Erythroblast (primary cell): ENCODE measurements around the gene UBAC2.
A peak's percentile ranks its signal among the peaks of the same experiment; 100 is the strongest.
"Not testable (repeated sequence)": the region's sequence is repeated elsewhere in the genome, so short reads cannot be mapped to it uniquely, and the experiment has no call there.

Experiments
- DNase-seq, 2 experiments: peaks; one replicate each; lab custom pipeline; 2025; lab: John Stamatoyannopoulos, UW
- GATA1 ChIP-seq: IDR thresholded peaks from 2 replicates; pipeline ENCODE4 v1.6.1; 2011; ENCODE audit warnings: low read depth, mild to moderate bottlenecking, control low read depth, low read length, moderate library complexity
- POLR2A ChIP-seq: IDR thresholded peaks from 2 replicates; pipeline ENCODE4 v1.6.1; 2011; ENCODE audit warnings: mild to moderate bottlenecking, low read length

UBAC2 gene

DNA sequence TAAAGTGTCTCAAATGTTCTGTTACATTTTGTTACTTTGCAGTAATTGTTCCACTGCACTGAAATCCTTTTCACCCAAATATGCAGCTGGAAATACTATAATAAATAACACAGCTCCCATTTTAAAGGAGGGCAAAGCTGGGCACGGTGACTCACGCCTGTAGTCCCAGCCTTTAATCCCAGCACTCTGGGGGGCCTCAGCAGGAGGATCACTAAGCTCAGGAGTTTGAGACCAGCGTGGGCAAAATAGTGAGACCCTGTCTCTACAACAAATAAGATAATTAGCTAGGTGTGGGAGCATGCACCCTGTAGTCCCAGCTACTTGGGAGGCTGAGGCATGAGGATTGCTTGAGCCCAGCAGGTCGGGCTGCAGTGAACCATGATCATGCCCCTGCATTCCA is 7.5 kb upstream of the UBAC2 start:
- DNase-seq = no peak
- TF ChIP-seq POLR2A = no peak
- TF ChIP-seq GATA1 = no peak

DNA sequence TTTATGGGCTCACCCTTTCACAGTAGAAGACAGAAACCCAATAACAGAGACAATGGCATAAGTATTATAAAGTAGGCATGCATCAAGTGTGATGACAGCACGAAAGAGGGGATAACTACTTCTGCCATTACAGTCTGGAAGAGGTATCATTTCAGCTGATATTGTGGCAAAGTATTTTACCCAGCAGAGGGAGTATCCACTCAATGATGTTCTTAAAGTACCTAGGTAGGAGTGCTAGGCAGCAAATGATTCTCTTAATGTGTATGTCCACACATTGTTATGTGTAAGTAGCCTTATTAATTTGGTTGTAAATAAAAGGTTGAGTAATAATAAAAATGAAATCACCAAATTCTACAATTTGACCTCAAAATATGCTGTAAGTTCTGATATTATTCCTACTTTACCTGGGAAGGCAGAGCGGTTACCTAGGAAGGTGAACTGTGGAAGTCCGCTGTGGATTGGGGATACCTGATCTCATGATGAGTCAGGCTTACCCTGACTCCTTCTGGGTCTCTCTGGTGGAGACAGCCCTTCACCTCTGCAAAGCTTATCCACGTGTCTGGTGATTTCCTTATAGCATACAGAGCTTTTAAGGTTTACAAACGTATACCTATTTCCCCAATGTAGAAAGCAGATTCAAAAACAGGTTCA is 4.1 kb upstream of the UBAC2 start:
- no peak for TF ChIP-seq GATA1
- no peak for TF ChIP-seq POLR2A
- peak; percentile 32 to 41 for DNase-seq

DNA sequence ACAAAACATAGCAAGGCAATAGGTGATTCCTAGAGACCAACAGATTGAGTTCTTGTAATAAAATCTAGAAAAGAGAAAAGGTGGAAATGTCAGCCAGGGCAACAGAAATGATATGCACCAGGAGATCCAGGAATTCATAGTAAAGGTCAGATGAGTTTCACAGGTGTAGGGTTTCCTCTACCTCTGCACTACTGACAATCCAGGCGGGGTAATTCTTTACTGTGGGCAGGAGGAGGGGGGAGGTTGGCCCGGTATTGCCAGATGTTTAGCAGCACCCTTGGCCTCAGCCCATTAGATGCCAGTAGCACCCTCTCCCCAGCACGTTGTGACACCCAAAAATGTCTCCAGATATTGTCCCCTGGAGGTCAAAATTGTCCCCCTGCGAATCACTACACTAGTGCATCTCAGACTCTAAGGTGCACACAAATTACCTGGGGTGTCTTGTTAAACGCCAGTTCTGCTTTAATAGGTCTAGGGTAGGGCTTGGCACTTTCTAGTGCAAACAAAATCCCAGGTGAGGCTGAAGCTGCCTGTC is 3.5 kb upstream of the UBAC2 start:
- TF ChIP-seq POLR2A (no peak), GATA1 (no peak)
- no peak for DNase-seq

DNA sequence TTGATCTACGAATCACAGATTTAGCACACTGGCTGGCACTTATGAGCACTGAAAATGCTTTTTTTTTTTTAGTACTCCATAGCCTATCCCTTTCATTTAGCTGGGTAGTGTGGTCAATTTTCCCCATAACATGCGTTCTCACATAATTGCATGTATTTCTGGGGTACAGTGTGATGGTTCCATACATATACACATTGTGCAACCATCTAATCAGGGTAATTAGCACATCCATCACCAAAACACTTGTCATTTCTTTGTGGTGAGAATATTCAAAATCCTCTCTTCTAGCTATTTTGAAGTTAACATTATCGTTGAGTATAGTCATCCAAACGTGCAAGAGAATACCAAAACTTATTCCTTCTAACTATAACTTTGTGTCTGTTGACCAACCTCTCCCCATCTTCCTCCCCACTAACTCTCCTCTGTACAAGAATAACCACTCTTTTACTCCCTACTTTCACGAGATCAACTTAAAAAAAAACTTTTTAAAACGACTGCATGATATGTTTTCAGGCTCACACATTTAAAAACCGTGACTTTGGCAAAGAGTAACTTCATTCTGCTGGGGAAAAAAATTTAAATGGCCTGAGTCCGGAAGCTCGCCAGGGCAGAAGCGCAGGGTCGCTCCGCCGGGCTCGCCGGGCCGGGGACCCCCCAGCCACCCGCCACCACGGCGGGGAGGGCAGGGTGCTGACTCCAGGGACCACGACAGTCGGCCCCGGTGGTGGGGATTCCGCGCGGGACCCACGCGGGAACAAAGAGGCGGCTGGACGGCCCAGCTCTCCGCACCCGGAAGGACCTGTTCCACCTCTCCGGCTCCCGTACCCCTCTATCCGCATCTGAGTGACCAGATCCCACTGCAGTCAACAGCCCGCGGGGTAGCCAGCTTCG is 868 bp upstream of the UBAC2 start:
- TF ChIP-seq POLR2A (no peak), GATA1 (no peak)
- DNase-seq = no peak

DNA sequence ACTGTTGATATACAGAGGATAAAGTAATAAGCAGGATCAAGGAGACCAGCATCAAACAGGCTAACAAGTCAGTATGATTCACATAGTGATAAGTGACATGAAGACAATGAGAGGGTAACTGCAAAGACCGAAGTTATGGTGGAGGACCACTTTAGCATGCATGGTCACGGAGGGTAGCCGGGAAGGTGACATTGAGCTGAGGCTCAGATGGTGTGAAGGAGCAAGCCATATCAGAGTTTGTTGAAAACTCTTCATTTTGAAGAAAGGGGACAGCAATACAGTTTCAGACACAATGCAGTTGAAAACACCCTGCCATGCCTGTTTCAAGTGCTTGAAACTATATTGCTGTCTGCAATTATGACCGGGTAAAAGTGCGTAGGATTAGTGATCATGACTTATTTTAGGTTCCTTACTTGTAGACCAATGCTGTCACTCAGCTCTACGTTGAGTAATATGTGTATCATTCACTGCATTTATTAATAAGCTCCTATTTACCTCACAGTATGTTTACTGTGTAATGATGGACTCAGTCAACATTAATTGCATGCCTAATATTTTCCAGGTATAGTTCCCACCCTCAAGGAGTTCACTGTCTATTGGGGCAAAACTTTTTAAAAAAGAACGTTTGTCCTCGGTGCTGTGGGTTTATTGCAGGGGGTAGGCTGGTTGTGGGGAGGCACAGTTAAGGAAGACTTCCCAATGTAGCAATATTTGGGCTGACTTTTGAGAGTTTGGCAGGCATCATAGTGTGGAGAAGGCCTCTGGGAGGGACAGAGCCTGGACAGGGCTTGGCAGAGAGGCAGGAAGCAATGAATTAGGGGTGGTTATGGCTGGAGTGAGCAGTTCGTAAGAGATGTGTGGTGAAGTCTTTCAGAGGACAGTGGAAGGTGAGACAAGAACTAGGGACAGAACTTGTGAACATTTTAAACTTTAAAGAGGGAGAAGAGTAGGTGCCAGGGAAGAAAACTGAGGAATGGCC is 3.2 kb downstream of the UBAC2 start:
- DNase-seq = peak in 1 of 2 experiments; percentile 47
- TF ChIP-seq POLR2A (no peak), GATA1 (no peak)

DNA sequence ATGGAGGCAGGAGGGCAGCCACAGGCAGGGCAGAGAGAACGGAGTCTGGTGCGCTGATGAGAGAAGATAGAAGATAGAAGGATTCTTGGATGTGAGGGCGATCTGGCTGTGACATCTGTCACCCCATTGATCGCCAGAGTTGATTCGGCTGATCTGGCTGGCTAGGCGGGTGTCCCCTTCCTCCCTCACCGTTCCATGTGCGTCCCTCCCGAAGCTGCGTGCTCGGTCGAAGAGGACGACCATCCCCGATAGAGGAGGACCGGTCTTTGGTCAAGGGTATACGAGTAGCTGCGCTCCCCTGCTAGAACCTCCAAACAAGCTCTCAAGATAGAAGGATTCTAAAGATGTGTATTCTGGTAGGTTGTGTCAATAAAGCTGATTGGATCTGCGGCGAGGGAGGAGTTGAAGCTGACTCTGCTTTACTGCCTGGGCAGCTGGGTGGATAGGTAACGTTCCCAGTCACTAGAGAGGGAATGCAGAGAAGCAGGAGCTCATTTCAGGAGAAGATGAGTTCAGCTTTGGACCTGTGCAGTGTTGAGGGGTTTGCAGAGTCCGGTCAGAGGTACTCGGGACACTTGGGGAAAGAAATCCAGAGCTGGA is 5.1 kb downstream of the UBAC2 start:
- no peak for TF ChIP-seq GATA1
- no peak for TF ChIP-seq POLR2A

DNA sequence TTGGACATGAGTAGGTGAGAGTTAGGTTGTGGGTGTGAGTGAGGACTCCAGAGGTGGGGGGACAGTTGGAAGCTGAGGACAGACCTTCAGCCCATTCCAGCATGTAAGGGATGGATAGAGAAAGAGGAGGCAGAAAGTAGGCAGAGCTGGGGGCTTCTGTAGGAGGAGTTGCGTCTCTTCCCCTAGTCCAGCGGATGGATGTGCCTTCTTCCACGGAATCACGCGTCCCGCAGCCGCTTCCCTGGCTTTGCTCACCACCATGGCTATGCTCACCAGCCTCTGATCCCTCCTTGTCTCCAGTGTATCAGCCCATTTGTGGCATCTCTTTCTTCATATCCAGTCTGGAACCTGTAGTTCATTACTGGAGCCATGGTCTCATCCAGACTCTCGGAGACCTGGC is 5.6 kb downstream of the UBAC2 start:
- DNase-seq = no peak
- no peak for TF ChIP-seq GATA1

More for the DNA sequence above, 5.1 kb downstream of the UBAC2 start:
- no peak for DNase-seq

DNA sequence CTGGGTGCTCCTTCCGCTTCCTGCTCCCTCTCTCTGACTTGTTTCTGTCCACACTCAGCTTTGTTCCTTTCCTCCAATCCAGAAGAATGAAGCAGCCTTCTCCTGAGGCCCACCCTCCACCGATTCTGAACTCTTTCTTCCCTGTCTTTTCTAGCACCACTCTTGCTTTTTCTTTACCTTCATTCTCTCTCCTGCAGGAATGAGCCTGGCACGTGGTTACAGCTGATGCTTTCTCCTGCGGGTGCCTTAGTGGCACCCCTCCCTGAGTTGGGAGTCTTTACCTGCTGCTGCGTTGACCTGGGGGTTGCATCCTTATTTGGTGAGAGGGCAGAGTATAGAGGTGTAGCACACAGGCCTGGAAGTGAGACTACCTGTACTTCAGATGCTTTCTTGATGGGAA is 6.2 kb downstream of the UBAC2 start:
- no peak for DNase-seq
- no peak for TF ChIP-seq GATA1
- TF ChIP-seq POLR2A = no peak

DNA sequence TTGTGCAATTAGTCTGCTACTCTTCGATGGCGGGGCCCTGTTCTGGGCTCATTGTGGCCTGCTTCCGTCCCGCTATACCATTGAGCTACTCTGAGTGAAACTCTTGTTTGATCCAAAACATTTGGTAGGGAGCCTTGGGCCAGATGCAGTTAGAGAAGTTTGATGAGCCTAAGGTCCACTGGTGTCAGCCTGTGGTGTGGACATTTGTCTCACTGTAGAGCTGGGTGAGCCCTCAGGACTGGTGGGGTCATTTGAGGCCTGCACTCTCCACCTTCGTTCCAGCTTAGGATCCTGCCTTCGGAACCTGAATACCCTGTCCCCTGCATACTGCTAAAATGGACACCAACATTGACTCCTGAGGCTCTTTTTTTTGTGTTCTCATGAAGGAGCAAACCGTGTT is 6.9 kb downstream of the UBAC2 start:
- TF ChIP-seq GATA1 (no peak), POLR2A (no peak)
- no peak for DNase-seq

DNA sequence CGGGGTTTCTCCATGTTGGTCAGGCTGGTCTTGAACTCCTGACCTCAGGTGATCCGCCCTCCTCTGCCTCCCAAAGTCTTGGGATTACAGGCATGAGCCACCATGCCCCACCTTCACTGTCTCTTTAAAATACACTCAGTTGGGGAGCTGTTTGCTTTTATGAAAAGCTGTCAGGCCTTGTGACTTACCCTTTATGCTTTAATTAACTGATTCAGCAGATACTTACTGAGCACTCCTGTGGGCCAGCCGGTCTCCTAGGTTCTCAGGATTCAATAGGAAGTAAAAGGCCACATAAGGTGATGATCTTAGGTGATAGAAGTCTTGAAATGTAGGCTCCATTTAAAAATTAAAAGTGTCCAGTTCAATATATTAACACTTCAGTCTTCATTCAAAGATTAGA is 7.5 kb downstream of the UBAC2 start:
- no peak for TF ChIP-seq GATA1
- no peak for TF ChIP-seq POLR2A
- DNase-seq = no peak

DNA sequence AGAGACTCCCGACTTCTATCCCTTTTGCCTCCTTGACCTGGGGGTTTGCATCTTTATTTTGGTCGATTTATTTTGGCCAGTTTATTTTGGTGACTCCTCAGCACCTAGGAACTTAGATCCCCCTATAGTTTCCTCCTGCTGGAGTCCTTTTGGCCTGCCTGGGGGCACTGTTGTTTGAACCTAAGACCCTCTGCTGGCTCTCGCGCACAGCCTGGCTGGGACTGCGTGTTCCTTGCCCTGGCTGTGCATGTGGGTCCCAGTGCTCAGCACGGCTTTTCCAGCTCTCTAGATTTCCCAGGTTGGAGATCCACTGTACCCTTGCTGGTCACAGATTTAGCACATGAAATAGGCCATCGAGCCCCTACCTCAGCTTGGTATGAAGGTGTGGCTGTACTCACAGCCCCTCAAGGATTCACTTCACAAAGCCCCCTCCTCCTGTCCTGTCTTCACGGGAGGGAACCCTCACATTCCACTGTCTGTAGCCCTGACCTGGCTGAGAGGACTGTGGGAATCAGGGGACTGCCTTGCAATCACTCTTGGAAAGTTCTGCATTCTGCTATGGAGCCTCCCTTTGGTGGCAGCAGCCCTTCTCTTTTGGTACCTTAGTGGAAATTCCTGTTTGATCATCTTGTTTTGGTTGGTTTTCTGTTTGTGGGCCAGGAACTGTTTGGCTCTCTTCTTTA is 8.3 kb downstream of the UBAC2 start:
- no peak for TF ChIP-seq GATA1
- TF ChIP-seq POLR2A = no peak
- DNase-seq = no peak

DNA sequence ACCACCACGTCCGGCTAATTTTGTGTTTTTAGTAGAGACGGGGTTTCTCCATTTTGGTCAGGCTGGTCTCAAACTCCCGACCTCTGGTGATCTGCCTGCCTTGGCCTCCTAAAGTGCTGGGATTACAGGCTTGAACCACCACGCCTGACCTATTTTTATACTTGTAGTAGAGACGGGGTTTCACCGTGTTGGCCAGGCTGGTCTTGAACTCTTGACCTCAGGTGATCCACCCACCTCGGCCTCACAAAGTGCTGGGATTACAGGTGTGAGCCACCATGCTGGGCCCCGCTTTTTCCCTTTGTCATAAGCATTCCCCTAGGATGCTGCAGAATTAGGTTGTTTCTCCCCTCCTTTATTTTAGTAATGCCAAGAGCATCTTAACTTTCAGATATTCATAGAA is 10.0 kb downstream of the UBAC2 start:
- not testable (repeated sequence) for DNase-seq
